GM18508 (cell line): Measurements from ENCODE around the gene ASPDH.

Source experiments
- ATAC-seq: cut with Tn5 transposase; IDR thresholded peaks from one replicate; pipeline ENCODE4 v1.9.1; 2021; ENCODE audit warnings: moderate number of reproducible peaks; ENCODE audit not compliant: insufficient read depth, unreplicated experiment

ASPDH gene

GRCh38 chr19:50516456-50516855, 2.7 kb upstream of the ASPDH start:
- ATAC-seq = no peak

- no peak for ATAC-seq
These were observed 1.5 kb upstream of the ASPDH start for GRCh38 chr19:50515168-50515561.

- ATAC-seq = no peak
These were observed 844 bp upstream of the ASPDH start for GRCh38 chr19:50514346-50515167.

- no peak for ATAC-seq
These were observed 541 bp downstream of the ASPDH start for GRCh38 chr19:50512999-50513745.

- no peak for ATAC-seq
These were observed 1.4 kb downstream of the ASPDH start for GRCh38 chr19:50512112-50512998.

- peak; percentile 78 for ATAC-seq
These were observed 2.5 kb downstream of the ASPDH start, which contains the start of gene JOSD2 for GRCh38 chr19:50511069-50511822. TSS of gene JOSD2 (minus strand) at chr19:50511191. CDS start at chr19:50510431, 760 bp downstream.

GRCh38 chr19:50510700-50511068, 3.0 kb downstream of the ASPDH start:
- ATAC-seq = no peak

GRCh38 chr19:50510121-50510670, 3.5 kb downstream of the ASPDH start:
- no peak for ATAC-seq

GRCh38 chr19:50509366-50509765, 4.3 kb downstream of the ASPDH start:
- ATAC-seq = no peak

GRCh38 chr19:50508843-50509190, 4.9 kb downstream of the ASPDH start:
- ATAC-seq = no peak

GRCh38 chr19:50507376-50507775, 6.3 kb downstream of the ASPDH start:
- ATAC-seq = no peak

- ATAC-seq = no peak
These were observed 7.0 kb downstream of the ASPDH start for GRCh38 chr19:50506700-50507099.

- no peak for ATAC-seq
These were observed 7.7 kb downstream of the ASPDH start for GRCh38 chr19:50505856-50506611.

GRCh38 chr19:50501568-50502475, 11.9 kb downstream of the ASPDH start:
- ATAC-seq = no peak

GRCh38 chr19:50501186-50501567, 12.5 kb downstream of the ASPDH start:
- no peak for ATAC-seq

- ATAC-seq = no peak
These were observed 13.0 kb downstream of the ASPDH start for GRCh38 chr19:50500753-50501151.

GRCh38 chr19:50500060-50500752, 13.5 kb downstream of the ASPDH start:
- ATAC-seq = no peak
